GM18511 (cell line): ENCODE results near the gene ADAD2.

Experiments
- ATAC-seq: cut with Tn5 transposase; IDR thresholded peaks from one replicate; pipeline ENCODE4 v1.9.1; 2021; ENCODE audit warnings: mild to moderate bottlenecking, moderate library complexity; ENCODE audit not compliant: unreplicated experiment

Gene ADAD2

DNA sequence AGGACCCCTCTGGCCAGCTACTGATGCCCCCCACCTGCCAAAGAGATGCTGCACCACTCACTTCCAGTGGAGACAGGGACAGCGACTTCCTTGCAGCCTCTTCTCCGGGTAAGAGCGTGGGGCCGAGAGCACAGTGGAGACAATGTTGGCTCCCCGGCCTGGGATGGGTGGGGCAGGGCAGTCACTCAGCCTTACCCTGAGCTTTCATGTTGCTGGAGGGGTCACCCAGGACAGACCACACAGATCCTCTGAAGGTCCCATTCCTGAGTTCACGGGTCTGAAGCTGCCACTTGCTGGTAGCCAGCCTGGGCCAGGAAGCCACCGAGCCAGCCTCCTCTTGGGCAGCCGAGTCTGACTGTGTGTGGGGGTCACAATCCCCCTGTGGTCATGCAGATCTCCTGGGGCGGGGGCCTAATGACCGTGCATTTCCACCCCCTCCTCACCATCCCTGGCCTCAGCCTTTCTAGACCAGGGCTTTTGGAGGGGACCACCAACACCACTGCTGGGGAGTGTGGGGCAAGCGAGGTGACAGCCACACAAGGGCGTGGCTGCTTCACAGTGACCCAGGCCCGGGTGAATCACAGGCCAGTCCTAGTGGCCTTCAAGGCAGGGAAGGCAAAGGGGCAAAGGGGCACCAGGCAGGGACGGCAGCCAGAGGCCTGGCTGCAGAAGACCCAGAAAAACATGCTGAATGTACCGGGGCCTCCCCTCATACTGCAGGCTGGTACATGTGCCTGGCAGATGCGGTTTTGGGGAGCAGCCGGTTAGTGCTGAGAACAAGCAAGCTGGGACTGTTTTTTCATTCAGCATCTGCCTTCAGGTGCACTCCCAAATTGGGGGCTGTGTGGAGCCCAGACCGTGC lies 14.5 kb upstream of the ADAD2 start:
- no peak for ATAC-seq

DNA sequence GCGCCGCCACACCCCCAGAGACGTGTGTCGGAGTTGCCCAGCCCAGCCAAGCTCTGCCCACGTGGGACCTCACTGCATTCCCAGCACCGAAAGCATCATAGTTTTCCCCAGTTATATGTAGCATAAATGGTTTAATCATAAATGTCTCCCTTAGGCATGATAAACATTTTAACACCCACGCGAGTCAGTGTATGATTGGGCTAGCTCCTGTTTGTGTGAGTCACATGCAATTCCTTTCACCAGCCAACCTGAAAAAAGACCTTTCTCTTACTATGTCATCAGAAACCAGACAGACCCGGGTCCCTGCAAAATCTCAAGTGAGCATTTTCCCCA lies 13.2 kb upstream of the ADAD2 start:
- ATAC-seq, result no peak

DNA sequence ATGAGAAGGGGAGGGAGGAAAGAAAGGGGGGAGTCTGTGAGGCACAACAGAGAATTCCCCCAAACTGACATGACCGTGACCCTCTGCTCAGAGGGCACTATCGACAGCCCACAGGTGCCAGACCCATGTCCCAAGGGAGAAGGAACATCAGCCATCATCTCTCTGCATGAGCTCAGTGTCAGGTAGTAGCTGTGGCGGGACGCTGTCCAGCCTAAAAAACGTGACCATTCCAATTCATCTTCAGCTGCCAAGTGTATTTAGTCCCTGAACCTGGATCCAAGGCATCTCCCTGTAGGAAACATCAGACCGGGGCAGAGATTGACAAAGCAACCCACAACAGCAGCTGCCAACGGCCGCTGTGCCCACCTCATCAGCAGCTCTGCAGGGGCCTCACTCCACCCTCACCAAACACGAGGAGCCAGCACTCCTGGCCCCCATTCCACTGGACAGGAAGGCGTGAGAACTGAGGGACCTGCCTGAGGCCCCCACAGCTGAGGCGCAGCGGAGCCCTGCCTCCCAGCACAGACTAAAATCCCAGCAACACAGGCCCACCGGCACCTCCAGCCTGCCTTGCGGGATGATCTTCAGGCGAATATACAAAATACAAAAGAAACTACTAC lies 12.7 kb upstream of the ADAD2 start:
- no peak for ATAC-seq

DNA sequence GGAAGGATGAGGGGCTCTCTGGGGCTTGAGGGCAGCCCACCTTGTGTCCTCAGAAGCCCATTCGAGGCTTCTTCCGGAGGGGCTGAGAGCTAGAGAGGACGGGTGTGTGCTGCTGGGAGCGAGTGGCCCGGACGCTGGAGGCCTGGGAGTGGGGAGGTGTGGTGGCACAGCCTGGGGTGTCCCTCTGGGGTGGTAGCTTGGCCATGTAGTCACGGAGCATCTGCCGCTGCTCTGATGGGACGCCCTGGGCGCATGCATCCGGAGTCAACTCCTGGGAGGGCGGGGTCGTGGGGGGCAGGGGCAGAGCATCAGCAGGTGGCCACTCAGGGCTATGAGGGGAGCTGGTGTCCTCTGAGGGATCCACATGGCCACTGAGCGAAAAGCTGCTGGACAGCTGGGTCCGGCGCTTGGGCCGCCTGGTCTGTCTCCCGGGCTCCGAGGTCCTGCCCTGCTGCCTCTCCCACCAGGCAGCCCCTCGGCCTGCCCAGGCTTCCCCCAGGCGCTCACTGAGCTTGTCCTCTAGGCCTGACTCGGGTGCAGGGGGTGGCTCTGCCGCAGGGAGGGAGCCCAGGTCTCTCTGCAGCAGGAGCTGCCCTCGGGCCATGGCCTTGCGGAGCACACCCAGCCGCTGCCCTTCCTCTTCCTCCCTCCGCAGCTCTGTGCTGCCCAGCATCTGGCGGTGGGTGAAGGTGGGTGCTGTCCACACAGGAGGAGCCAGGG lies 11.9 kb upstream of the ADAD2 start:
- no peak for ATAC-seq

DNA sequence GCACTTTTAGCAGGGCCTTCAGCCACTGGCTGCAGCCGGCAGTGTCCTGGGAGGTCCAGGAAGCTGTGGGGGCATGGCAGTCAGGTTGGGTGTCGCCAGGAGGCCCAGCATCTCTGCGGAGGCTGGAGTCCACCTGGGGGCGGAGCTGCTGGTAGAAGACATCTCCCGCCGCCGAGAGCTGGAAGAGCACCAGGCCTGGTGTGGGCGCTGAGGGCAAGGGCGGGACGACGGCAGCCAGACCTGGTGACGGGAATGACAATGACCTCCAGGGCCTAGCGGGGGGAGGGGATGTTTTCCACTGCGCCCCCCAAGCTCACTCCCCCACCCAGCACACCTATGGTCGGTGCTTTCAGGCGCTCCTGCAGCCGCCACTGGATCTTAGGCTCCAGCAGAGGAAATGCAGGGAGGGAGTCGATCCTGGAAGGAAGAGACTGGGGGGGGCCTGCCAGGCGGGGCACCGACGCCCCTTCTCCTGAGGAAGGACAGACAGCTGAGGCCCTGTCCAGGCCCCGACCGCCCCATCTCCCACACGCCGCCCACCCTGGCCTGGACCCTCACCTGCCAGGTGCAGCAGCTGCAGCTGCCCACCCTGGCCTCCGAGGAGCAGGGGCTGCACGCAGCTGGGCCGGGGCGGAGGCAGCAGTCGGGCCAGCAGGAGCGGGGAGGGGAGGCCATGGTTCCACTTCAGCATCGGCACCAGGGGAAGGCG lies 11.2 kb upstream of the ADAD2 start:
- no peak for ATAC-seq

DNA sequence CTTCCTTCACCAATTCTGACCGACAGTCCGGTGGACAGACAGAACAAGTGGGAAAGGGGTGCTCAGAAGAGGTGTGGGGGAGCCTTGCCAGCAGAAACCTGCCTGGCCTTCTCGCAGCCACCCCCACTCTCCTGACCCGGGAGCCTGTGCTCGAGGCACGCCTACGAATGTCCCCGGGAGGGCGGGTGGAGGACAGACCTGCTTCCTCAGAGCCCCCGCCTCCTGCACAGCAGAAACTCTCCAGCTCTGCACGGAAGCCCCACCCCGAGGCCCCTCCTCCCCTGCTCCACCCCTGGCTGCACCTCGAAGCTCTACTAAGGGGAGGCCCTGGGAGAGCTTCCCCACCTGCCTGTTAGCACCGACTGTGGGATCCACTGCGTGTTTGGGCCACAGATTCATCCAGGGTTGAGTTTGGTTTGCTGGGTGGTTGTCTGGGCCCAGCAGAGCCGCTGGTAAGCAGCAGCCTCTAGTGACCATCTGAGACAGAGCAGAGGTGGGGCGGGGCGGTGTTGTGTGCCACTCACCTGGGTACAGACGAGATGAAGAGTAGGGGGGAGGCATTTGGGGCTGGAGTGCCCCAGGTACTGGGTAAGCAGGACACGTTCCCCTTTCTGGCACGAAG lies 10.3 kb upstream of the ADAD2 start:
- ATAC-seq, result no peak

DNA sequence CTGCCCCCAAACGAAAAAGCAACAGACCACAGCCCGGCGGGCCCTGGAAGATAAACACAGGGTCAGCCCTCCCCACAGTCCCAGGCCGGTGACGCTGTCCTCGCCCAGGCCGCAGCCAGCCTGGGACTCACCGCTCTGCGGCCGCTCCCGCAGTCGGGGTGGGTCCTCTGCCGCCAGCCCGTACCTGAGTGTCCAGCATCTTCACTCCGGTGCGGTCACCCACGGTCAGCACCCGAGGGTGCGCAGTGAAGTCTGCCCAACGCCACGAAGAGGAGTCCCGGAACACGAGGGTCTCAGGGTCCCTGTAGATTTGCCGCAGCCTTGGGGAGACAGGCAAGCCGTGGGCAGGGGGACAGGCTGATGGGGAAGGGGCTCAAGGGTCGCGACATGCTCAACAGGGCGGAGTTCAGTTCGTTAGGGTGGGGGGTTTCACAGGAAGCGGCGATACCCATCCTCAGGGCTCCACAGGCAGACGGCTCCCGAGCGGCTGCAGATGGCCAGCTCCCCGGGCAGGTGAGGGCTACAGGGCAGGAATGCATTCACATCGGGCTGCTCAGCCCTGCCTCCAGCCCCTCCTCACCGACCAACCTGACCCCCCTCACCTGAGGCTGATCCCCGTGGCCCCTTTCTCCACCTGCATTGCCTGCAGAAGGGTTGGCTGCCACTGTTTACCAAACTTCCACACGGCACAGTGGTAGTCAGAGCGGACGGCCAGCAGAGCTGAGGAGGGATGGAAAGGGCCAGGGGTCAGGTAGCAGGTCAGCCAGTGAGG lies 9.6 kb upstream of the ADAD2 start:
- ATAC-seq, result no peak

DNA sequence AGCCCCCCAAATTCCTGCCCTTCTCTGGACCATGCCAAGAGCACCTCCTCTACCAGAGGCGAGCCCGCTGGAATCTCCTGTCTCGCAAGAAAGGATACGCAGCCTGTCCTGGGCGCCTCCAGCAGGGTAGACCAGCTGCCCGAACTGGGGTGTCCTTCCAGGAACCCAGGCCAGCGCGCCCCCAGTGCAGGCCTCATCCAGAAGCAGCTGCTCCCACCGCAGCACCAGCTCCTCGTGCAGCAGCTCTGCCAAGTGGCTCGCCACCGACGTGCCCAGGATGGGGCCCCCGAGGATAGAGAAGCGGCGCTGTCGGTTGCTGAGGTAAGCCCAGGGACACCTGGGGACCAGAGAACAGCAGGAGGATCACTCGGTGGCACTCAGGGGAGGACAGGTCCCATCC lies 8.9 kb upstream of the ADAD2 start:
- ATAC-seq, result no peak

DNA sequence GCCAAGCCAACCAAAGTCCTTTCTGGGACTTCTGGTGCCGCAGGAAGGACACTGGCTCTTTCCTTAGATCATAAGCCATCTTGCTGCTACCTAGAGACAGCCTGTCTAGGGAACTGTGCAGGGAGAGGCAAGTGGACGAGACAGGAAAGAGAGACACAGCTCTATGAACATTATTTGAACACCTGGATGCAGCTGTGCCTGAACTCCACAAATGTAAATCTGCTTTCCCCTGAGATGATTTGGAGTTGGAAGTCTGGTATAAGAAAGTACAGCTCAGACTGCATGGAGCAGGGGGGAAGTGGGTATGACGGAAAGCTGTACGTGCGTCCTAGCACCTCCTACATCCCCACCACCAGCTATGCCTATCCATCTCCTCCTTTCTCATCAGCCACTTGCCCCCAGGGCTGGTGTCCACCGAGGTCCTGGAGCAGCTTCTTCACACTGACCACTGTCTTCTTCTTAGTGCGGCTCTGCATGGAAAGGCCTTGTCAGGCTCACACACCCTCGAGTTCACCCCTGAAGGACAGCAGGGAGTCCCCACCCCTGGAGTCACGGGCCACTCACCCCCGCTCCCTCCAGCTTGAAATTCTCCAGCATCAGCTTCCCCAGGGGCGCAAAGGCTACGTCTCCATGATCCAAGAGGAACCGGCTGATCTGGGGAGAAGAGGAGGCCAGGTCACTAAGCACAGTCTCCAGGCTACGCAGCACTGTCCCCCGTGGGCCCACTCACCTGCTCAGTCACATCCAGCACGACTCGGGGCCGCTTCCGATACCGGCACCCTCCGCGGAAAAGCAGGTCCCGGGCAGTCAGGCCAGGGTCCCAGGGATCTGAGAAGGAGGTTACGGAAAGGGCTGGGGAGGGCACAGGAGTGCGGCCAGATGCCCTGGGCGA lies 8.0 kb upstream of the ADAD2 start:
- no peak for ATAC-seq

DNA sequence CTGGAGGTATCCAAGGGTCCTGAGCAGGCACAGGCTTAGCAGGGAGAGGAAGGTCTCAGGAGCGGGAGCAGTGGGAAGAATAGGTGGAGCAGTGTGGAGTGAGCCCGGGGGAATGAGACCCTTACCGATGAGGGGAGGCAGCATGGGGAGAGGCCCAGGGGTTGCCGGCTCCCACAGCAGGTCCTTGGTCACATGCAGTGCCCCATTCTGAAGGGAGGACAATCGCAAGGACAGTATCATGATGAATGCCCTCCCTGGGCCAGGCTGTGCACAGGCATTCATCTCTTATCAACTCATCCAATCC lies 7.4 kb upstream of the ADAD2 start:
- no peak for ATAC-seq

DNA sequence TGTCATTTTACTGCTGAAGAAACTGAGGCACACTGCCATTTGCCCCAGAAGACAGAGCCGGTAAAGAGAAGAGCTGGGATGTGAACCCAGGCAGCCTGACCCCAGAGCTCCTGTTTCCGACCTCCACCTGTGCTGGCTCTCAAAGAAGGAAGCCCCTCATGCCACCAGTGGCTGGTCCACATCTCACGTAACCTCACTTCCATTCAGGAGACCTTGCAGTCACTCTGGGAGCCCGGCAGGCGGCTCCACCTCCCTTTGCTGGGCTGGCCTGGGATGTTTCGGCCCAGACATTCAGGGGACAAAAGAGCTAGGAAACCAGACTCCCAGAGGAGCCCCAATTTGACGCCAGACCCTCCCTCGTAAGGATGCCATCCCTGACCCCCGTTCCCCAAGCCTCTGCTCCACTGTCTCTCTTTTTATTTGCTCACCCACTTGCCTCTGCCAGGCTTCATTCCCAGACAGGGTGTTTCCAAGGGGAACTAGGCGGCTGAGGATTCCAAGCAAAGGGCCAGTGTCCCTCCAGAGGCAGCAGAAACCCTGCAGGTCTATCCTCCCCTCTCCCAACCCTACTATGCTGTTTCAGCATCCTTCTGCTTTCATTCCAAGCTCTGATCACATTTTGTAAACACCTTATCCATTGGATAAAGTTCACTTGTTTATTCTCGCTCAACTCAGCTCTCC lies 6.9 kb upstream of the ADAD2 start:
- ATAC-seq, result no peak

DNA sequence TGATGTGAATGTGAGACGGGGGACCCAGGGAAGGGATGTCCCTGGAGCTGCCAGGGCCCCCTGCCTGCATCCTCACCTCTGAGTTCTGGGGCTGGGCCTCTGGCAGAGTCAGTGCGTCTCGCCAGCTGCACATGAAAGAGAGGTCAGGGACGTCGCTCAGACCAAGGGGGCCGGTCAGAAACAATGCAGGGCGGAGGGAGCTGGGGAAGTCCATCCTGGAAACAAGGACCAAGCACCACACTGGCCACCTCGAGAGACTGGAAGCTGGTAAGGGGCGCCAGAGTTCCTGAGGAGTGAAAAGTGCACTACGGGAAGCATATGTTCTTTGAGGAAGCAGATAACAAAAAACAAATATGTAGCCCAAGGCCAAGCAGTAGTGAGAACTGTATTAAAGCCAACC lies 6.2 kb upstream of the ADAD2 start:
- ATAC-seq, result no peak

DNA sequence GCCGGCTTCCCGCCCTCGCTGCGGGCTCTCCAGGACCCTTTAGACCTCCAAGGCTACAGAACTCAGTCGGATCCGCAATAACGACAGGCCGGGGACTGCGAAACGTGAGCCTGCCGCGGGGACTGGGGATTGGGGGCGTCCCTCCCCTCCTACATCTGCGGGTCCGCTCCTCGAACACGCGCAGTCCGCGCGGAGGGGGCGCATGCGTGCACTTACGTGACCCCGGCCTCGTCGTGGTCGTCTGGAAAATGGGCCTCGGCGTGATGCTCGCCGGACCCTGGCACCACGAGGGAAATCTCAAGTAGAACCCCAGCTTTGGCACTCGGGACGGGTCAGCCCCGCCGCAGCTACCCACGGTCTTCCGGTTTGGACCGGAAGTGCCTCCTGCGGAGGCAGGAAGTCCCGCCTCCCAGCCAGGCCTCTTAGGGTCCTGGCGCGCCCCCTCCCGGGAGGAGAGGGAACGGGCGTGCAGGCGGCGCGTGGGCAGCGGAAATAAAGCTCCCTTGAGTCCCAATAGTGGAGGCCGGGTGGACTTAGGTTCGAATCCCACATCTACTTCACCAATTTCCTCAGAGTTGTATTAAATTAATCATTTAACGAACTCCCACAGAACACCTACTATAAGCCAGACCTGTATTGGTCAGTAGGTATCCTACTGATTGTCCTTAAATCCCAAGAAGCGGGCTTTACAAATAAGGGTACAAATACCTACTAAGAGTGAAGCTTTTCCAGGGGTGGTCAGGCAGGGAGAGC lies 4.1 kb upstream of the ADAD2 start, which contains the start of gene TAF1C:
TAF1C (minus strand) TSS at position 373 of the 753 bp plus-strand sequence. CDS start 2,069 bp downstream, outside the sequence.
- ATAC-seq, result peak; percentile 97

DNA sequence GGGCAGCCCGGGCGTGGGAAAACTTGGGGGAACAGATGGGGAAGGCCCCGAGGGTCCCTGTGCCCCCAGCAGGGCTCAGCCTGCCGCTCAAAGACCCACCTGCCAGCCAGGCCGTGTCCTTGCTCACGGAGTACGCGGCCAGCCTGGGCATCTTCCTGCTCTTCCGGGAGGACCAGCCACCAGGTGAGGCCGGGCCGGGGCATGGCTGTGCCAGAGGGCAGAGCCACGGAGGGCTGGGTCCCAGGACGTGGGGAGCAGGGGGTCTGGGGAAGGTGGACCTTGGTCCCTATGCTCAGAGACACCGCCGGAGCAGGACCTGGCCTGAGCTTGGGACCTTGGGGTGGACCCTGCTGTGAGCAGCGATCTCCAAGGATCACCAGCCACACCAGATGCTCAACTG lies 509 bp downstream of the ADAD2 start:
- ATAC-seq, result no peak

DNA sequence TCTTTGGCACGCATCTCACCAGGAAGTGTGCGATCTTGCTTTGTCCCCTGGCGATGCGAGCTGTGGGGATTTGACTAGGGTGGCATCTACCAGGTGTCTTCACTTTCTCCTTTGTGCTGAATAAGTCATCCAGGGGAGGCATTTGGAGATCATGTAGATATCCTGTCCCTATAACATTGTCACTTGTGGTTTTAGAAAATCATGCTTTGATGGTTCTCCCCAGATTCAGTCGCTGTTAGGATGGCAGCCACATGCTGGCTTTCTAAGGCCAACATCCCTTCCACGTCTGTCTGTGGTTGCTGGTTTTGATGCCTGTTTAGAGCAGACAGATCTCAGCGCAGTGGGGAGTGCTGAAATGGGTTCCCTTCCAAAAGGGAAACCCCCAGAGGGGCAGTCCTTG lies 2.5 kb downstream of the ADAD2 start:
- ATAC-seq, result no peak

DNA sequence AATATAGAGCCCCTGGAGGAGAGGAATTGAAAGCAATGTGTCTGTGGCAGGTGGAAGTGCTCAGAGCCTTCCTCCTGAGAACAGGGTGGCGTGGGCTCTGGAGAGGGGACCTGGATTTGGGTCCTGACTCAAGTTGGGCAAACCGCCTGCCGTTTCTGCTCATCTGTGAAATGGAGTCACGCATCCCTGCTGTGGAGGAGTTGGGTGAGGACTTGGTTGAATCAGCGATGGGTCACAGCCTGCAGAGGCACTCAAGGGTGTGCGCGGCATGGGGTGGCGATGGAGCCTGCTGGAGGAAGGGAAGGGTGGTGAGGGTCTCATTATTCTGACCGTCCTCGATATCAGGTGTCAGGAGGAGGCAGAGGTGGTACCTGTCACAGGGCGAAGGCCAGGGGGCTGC lies 3.1 kb downstream of the ADAD2 start:
- ATAC-seq, result no peak

DNA sequence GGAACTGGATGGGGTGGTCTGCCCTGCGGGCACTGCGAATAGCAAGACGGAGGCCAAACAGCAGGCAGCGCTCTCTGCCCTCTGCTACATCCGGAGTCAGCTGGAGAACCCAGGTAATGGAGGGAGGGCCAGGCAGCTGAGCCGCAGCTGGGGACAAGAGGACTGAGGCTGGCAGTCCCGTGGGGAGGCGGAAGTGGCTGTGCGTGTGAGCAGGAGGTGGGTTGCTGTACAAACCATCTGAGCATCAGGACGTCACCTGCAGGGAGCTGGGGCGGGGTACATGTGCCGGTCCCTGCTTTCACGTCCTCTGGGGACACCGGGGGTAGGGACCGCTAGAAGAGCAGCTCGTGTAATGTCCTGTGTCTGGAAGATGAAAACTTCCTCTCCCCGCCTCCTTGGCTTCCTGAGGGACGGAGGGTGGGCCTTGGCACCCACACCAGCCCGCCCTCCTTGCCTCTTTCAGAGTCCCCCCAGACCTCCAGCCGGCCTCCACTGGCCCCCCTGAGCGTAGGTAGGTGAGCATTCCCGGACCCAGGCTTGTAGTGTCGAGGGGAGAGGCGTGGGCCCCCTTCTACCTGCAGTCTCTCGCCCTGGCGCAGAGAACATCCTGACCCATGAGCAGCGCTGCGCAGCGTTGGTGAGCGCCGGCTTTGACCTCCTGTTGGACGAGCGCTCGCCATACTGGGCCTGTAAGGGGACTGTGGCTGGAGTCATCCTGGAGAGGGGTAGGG lies 3.7 kb downstream of the ADAD2 start:
- ATAC-seq, result peak; percentile 68
